HG03439 (cell line): ENCODE measurements around the gene AGTRAP.

Experiments
- ATAC-seq: cut with Tn5 transposase; IDR thresholded peaks from one replicate; pipeline ENCODE4 v1.9.1; 2021; ENCODE audit warnings: mild to moderate bottlenecking, moderate library complexity; ENCODE audit not compliant: unreplicated experiment

Gene AGTRAP

DNA sequence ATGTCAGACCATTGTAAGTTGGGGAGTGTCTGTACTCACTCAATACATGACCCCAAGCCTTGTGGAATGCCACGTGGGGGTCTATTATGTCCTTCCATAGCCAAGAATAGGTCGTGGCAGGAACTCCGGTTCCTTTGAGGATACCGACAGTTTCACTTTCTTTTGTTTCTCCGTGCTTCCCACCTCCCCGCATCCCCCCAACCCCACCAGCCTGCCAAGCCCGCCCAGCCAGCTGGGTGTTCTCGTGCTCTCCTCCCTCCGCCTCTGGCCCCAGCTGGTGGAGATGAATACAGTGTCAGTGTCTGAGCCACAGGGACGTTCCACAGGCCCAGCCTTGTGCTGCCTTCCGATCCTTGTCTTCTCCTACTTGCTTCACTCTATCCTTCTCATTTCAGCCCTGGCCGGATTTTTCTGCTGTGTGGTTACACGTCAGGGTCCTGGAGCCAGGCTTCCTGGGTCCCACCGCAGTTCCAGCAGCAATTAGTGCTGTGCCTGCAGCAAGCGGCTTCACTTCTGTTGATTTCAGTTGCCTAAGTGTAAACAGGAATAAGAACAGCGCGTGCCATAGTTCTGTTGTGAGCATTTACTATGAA lies 4.1 kb upstream of the AGTRAP start:
- ATAC-seq, result no peak

- no peak for ATAC-seq
Observed at GRCh38 chr1:11733306-11733705, 2.6 kb upstream of the AGTRAP start.

GRCh38 chr1:11735531-11735853 lies 444 bp upstream of the AGTRAP start:
- peak; percentile 21 for ATAC-seq

DNA sequence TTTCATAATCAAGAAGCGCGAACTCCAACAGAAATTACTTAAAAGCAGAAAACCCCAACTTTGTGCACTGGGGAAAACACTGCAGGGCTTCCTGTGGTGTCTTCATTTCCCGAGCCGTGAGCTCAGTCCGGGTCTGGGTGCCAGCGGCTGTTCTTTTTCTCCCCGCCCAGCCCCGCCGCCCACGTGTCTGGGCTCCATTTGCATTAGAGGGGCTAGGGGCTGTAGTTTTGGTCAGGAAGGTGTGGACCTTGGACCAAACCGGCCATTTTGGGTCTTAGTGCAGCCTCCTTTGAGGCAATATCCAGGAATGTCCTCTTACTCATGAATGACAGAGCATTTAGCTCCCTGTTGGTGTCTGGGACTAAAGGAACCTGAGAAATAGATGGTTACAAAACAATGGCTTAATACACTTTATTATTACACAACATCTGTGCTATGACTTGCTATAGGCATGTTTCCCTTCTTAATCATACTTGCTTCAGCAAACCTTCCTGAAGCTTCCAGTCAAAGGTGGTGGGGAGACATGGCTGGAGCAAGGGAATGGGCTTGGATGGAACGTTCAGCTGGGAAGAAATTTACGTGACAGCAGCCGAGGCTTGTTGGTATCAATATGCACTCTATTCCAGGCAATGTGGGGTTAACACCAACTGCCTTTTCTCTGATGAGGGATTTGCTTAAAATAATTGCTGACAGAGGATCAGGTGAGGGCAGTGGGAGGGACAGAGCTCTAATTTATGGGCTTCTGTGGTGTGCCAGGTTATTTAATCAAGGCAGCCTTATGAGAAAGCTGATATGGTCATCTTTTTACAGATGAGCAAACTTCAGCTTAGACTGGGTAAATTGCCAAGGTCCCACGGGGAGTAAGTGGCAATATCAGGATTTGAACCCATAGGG lies 1.1 kb downstream of the AGTRAP start:
- ATAC-seq, result no peak

DNA sequence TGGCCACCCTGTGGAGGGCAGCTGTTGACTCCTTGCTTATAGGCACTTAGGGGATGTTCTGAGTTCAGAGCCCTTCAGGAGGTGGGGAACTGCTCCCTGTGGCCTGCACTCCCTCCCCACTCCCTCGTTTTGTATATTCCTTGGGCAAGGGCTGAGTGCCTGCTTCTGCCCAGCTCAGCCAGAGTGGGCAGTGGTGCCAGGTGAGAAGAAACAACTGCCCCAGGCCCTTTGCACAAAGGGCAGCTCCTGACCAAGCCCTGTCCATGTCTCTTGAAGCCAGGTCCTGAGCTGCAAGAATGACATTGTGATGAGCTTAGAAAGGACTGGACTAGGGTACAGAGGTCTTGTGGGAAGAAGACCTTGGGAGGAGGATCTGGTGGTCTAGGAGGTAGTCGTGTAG lies 2.2 kb downstream of the AGTRAP start:
- ATAC-seq, result no peak

DNA sequence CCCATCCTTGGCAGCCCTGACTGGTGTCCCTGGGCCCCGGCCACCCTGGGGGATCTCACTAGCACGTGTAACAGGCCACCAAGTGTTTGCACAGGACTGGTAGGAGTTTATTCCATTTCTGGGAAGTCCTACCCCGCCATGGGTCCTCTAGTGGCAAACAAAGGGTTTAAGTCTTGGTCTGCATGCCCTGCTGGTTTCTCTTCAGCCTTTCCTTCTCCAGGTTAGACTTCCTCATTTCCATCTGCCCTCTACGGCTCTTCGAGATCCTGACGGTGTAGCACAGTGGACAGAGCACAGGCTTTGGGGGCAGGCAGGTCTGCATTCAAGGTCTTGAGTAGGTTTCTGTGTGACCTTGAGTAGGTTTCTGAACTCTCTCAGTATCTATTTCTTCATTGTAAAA lies 2.8 kb downstream of the AGTRAP start:
- no peak for ATAC-seq

- ATAC-seq, result no peak
Observed at GRCh38 chr1:11740258-11741192, 4.6 kb downstream of the AGTRAP start.

- ATAC-seq, result no peak
Observed at GRCh38 chr1:11741482-11741881, 5.5 kb downstream of the AGTRAP start.

GRCh38 chr1:11741919-11742558 lies 6.1 kb downstream of the AGTRAP start:
- no peak for ATAC-seq

- no peak for ATAC-seq
Observed at GRCh38 chr1:11744287-11744686, 8.4 kb downstream of the AGTRAP start.

GRCh38 chr1:11746092-11746491 lies 10.2 kb downstream of the AGTRAP start:
- ATAC-seq, result no peak

GRCh38 chr1:11746795-11747487 lies 11.0 kb downstream of the AGTRAP start:
- no peak for ATAC-seq

GRCh38 chr1:11748294-11749202 lies 12.6 kb downstream of the AGTRAP start:
- ATAC-seq, result no peak

- no peak for ATAC-seq
Observed at GRCh38 chr1:11749203-11749689, 13.3 kb downstream of the AGTRAP start.

GRCh38 chr1:11749996-11750395 lies 14.1 kb downstream of the AGTRAP start:
- no peak for ATAC-seq

DNA sequence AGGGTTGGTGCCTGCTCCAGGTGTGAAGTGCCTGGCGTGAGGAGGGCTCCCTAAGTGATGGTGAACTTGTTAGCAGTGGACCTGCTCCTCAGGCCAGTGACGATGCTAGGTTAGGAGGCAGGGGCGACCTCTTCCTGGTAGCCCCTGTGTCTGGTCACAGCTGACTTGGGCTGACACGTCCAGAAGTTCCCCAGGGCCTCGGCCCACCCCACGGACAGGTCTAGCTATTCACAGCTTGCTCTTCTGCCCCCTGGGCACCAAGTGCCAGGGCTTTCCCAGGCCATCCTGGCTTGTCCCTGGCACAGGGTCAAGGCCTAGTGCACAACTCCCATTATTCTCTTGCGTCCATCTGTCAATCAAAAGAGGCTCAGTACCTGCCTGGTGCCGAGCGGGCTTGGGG lies 15.2 kb downstream of the AGTRAP start:
- ATAC-seq, result no peak

GRCh38 chr1:11752359-11753088 lies 16.6 kb downstream of the AGTRAP start:
- ATAC-seq, result no peak

DNA sequence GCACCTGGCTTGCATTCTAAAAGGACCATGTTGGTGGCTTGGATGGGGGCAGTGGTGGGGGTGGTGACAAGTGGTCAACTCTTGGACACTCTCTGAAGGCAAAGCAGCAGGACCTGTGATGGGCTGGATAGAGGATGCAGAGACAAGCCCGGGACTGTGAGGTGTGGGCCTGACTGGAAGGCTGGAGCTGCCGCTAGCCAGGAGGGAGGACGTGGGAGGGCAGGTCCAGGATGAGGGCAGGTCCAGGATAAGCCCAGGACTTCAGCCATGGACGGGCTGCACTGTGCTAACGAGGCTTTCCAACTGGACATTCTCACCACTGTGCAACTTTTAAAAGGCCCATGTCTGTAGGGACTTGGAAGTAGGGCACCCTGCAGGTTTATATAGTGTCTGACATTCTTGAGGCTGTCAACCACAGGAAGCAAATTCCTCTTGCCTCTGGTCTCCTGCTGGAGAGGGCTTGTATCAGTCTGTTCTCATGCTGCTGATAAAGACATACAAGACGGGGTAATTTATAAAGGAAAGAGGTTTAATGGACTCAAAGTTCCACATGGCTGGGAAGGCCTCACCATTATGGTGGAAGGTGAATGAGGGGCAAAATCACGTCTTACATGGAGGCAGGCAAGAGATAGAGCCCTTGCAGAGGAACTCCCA lies 17.7 kb downstream of the AGTRAP start:
- no peak for ATAC-seq
